Astrocyte (in vitro differentiated cells and primary cell): ENCODE measurements around the gene BSG. TPM values are rescaled to one million over a fixed set of nuclear protein-coding genes. Genes with fewer than 3 reads are reported as not detected.
"Not testable (repeated sequence)": the region's sequence is repeated elsewhere in the genome, so short reads cannot be mapped to it uniquely, and the experiment has no call there.

Experiments
- DNase-seq: peaks from one replicate; pipeline ENCODE4 v3.0.0-alpha.2; 2010; ENCODE audit warnings: low read depth
- FAIRE-seq: peaks from 2 replicates; lab custom pipeline; 2011; peaks lifted over from hg19 to GRCh38; lab: Jason Lieb, UNC
- H2AFZ ChIP-seq: 2 replicates; pipeline ENCODE4 v1.6.0; 2012; ENCODE audit warnings: low read depth, low read length, inconsistent platforms
- H3K27ac ChIP-seq: 2 replicates; pipeline ENCODE4 v1.5.1; 2011; ENCODE audit warnings: low read depth, low read length, inconsistent platforms
- H3K27me3 ChIP-seq: 2 replicates; pipeline ENCODE4 v1.6.0; 2011; ENCODE audit warnings: low read length, inconsistent platforms; ENCODE audit not compliant: insufficient read depth
- H3K36me3 ChIP-seq: 2 replicates; pipeline ENCODE4 v1.5.1; 2011; ENCODE audit warnings: low read length, inconsistent platforms; ENCODE audit not compliant: insufficient read depth
- H3K4me1 ChIP-seq: 2 replicates; pipeline ENCODE4 v1.5.1; 2011; ENCODE audit warnings: low read length, inconsistent platforms; ENCODE audit not compliant: insufficient read depth
- H3K4me2 ChIP-seq: 2 replicates; pipeline ENCODE4 v1.6.0; 2012; ENCODE audit warnings: low read length, inconsistent platforms
- H3K4me3 ChIP-seq: 2 replicates; pipeline ENCODE4 v1.5.1; 2011; ENCODE audit warnings: low read depth, mild to moderate bottlenecking, low read length, inconsistent platforms; ENCODE audit not compliant: insufficient read depth
- H3K79me2 ChIP-seq: 2 replicates; pipeline ENCODE4 v1.6.0; 2012; ENCODE audit warnings: mild to moderate bottlenecking, low read length, inconsistent platforms; ENCODE audit not compliant: insufficient read depth
- H3K9ac ChIP-seq: 2 replicates; pipeline ENCODE4 v1.6.0; 2012; ENCODE audit warnings: mild to moderate bottlenecking, low read length, inconsistent platforms
- H3K9me3 ChIP-seq: 2 replicates; pipeline ENCODE4 v1.5.1; 2012; ENCODE audit warnings: low read depth, mild to moderate bottlenecking, low read length, inconsistent platforms; ENCODE audit not compliant: insufficient read depth
- H4K20me1 ChIP-seq: 2 replicates; pipeline ENCODE4 v1.6.0; 2012; ENCODE audit warnings: low read length, inconsistent platforms; ENCODE audit not compliant: insufficient read depth
- H3K27ac Mint-ChIP-seq: one replicate; pipeline ENCODE4 v1.8.0; 2021; ENCODE audit warnings: mild to moderate bottlenecking, mixed read lengths; ENCODE audit not compliant: unreplicated experiment
- H3K27me3 Mint-ChIP-seq: one replicate; pipeline ENCODE4 v1.8.0; 2021; ENCODE audit warnings: low read depth, mixed read lengths; ENCODE audit not compliant: unreplicated experiment
- H3K36me3 Mint-ChIP-seq: one replicate; pipeline ENCODE4 v1.8.0; 2021; ENCODE audit warnings: low read depth, mixed read lengths; ENCODE audit not compliant: unreplicated experiment
- H3K4me1 Mint-ChIP-seq: one replicate; pipeline ENCODE4 v1.8.0; 2021; ENCODE audit warnings: low read depth, mixed read lengths; ENCODE audit not compliant: unreplicated experiment
- H3K4me3 Mint-ChIP-seq: one replicate; pipeline ENCODE4 v1.8.0; 2021; ENCODE audit warnings: mild to moderate bottlenecking, moderate library complexity, mixed read lengths; ENCODE audit not compliant: unreplicated experiment
- H3K9me3 Mint-ChIP-seq: one replicate; pipeline ENCODE4 v1.8.0; 2021; ENCODE audit warnings: mild to moderate bottlenecking, mixed read lengths; ENCODE audit not compliant: unreplicated experiment
- EZH2 ChIP-seq: IDR thresholded peaks from 2 replicates; pipeline ENCODE4 v1.6.1; 2012; ENCODE audit warnings: mild to moderate bottlenecking, low read length, inconsistent platforms; ENCODE audit not compliant: insufficient read depth
- total RNA-seq: library from RNA; stranded (reverse); gene quantifications from 2 replicates; pipeline ENCODE4 v1.2.1, GENCODE V29; 2021
- TF ChIP-seq, protein P1 (sequence below): IDR thresholded peaks from 2 replicates; pipeline ENCODE4 v1.5.1; 2011; ENCODE audit warnings: low read depth, mild to moderate bottlenecking, inconsistent platforms, low read length, moderate library complexity; ENCODE audit not compliant: insufficient read depth

BSG gene
- total RNA-seq, 1 donor from 2014 or later, result 807 TPM

DNA sequence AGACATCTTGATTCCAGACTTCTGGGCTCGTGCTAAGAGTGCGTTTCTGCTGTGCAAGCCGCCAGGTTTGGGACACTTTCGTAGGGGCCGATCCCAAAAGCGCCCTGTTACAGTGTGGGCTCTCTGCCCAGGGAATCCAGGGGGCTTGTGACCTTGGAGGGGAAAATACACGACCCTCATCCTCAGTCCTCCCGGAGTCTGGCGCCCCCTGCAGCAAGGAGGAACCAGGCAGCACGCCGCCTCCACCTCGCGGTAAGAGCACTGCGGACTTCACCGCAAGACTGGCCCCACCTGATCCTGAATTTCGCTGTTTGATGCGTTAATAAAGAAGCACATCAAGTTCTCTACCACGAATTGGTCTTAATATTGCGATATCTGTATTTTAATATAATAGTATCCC, 55.8 kb downstream of the BSG start:
- Mint-ChIP-seq H3K4me3 (no peak overlapping the region), H3K27ac (no peak overlapping the region)
- no peak overlapping the region for H3K4me3 ChIP-seq

DNA sequence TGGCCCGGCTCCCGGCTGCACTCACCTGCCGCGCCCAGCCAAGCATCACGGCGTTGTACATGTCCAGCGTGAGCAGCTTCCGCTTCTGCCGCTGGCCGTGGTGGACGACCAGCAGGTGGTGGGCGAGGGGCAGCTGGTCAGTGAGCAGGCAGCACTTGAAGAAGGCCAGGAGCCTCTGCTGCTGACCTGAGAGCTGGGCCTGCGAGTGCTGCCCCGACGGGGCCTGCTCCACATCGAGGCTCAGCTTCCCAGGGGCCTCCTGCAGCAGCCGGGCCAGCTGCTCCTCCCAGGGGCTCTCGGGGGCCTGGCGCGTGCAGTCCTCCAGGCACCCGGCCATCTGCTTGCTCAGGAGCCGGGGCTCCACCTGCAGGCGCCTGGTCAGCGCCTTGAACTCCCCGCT, 57.1 kb downstream of the BSG start:
- not testable (repeated sequence) for H3K9ac ChIP-seq, H3K4me3 ChIP-seq, DNase-seq, H2AFZ ChIP-seq, H3K27me3 ChIP-seq, H3K9me3 Mint-ChIP-seq, H3K4me3 Mint-ChIP-seq, H3K4me2 ChIP-seq, FAIRE-seq, H3K27ac ChIP-seq, H3K36me3 ChIP-seq, H4K20me1 ChIP-seq, H3K36me3 Mint-ChIP-seq, H3K27ac Mint-ChIP-seq, H3K27me3 Mint-ChIP-seq, H3K9me3 ChIP-seq, H3K4me1 Mint-ChIP-seq
- Histone ChIP-seq H3K79me2 (peaks cover 52% of the 10 kb centered on the region), H3K4me1 (peaks cover 21% of the 10 kb centered on the region)

More for the DNA sequence above, 55.8 kb downstream of the BSG start:
- Histone ChIP-seq H3K27ac (no peak overlapping the region), H3K4me1 (peaks cover 25% of the 10 kb centered on the region), H3K27me3 (no peaks in the 10 kb centered on the region), H3K9me3 (no peaks in the 10 kb centered on the region), H3K79me2 (peaks cover 45% of the 10 kb centered on the region), H4K20me1 (peaks cover 5% of the 10 kb centered on the region), H3K36me3 (no peaks in the 10 kb centered on the region), H3K4me2 (no peak overlapping the region), H3K9ac (no peak overlapping the region), H2AFZ (no peak overlapping the region)
- DNase-seq (no peak), FAIRE-seq (no peak)
- TF ChIP-seq, protein P1, sequence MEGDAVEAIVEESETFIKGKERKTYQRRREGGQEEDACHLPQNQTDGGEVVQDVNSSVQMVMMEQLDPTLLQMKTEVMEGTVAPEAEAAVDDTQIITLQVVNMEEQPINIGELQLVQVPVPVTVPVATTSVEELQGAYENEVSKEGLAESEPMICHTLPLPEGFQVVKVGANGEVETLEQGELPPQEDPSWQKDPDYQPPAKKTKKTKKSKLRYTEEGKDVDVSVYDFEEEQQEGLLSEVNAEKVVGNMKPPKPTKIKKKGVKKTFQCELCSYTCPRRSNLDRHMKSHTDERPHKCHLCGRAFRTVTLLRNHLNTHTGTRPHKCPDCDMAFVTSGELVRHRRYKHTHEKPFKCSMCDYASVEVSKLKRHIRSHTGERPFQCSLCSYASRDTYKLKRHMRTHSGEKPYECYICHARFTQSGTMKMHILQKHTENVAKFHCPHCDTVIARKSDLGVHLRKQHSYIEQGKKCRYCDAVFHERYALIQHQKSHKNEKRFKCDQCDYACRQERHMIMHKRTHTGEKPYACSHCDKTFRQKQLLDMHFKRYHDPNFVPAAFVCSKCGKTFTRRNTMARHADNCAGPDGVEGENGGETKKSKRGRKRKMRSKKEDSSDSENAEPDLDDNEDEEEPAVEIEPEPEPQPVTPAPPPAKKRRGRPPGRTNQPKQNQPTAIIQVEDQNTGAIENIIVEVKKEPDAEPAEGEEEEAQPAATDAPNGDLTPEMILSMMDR, result no peak
- no peak for TF ChIP-seq EZH2
- no peaks in the 10 kb centered on the region for H3K27me3 Mint-ChIP-seq
- H3K9me3 Mint-ChIP-seq, result no peaks in the 10 kb centered on the region
- H3K4me1 Mint-ChIP-seq, result peaks cover 11% of the 10 kb centered on the region
- peaks cover 8% of the 10 kb centered on the region for H3K36me3 Mint-ChIP-seq

DNA sequence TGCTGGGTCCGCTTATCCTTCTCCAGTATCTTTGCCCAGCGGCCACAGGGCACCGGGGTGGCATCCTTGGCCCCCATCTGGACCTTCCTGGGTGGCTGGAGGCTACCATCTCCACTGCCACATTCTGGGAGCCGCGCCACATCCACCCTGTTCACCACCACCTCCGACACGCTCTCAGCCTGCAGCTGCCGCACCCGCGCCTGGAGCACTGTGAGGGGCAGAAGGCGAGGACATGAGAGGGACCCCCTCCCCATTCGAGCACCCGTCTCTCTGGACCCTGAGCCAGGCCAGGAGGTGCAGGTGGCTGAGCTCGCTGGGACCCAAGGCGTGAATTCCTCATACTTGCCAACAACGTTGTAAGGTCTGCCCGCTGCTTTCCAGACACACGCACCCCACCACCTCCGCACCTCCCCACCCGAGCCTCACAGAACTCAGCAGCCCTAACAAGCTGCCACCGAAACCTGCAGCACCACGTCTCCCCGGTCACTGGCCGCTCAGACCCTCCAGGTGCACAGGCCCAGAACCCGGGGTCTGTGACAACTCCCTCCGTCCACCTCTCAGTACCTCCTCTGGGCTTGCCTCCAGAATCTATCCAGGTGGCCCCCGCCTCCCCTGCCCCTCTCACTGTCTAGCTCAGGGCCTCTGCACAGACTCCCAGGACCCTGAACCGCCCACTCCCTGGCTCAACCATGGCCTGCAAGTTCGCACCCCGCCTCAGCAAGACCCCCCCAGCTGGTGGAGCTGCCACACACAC, 57.7 kb downstream of the BSG start:
- peaks cover 57% of the 10 kb centered on the region for H3K79me2 ChIP-seq
- Mint-ChIP-seq H3K27ac (peak overlapping the region; percentile 77), H3K36me3 (peaks cover 5% of the 10 kb centered on the region), H3K27me3 (no peaks in the 10 kb centered on the region), H3K9me3 (no peaks in the 10 kb centered on the region), H3K4me3 (no peak overlapping the region), H3K4me1 (peaks cover 3% of the 10 kb centered on the region)
- H2AFZ ChIP-seq, result no peak overlapping the region
- H3K4me2 ChIP-seq, result no peak overlapping the region
- no peak for FAIRE-seq
- H4K20me1 ChIP-seq, result peaks cover 3% of the 10 kb centered on the region
- no peaks in the 10 kb centered on the region for H3K36me3 ChIP-seq
- no peaks in the 10 kb centered on the region for H3K27me3 ChIP-seq
- no peak overlapping the region for H3K4me3 ChIP-seq
- peaks cover 17% of the 10 kb centered on the region for H3K4me1 ChIP-seq
- DNase-seq, result no peak
- no peak overlapping the region for H3K27ac ChIP-seq
- H3K9me3 ChIP-seq, result no peaks in the 10 kb centered on the region
- H3K9ac ChIP-seq, result no peak overlapping the region
- TF ChIP-seq, protein P1, result no peak
- TF ChIP-seq EZH2, result no peak
